Transverse colon (tissue), 4 donors: ENCODE measurements around the gene TLE6.

ENCODE experiments used
- EP300 ChIP-seq: sonication (generic); formaldehyde crosslinking; IDR thresholded peaks from one replicate; pipeline ENCODE4 v1.6.1; 2017; ENCODE audit warnings: antibody characterized with exemption, low read depth
- POLR2A ChIP-seq: fragments of 450-650 bp; IDR thresholded peaks from one replicate; pipeline ENCODE4 v1.6.1; 2016; ENCODE audit warnings: antibody characterized with exemption, mild to moderate bottlenecking, moderate library complexity
- POLR2AphosphoS5 ChIP-seq, 3 donors: sonication (generic); formaldehyde crosslinking; IDR thresholded peaks; one replicate each; pipeline ENCODE4 v1.6.1; 2016; ENCODE audit warnings: antibody characterized with exemption in 3 of 3
- TF ChIP-seq, protein P1 (sequence below), 5 experiments: fragments of 200-600 bp in 3 of 5; fragments of 450-650 bp in 2 of 5; sonication (generic) in 3 of 5; IDR thresholded peaks; 1 replicate in 2 of 5; 2 replicates in 3 of 5; pipeline ENCODE4 v1.5.1; 2016 to 2017; ENCODE audit warnings: antibody characterized with exemption in 5 of 5, inconsistent platforms in 3 of 5, mild to moderate bottlenecking in 2 of 5, moderate library complexity in 1 of 5

GRCh38 chr19:2989236-2989946 is 12.0 kb downstream of the TLE6 start:
- TF ChIP-seq EP300 = no peak
- TF ChIP-seq, protein P1, sequence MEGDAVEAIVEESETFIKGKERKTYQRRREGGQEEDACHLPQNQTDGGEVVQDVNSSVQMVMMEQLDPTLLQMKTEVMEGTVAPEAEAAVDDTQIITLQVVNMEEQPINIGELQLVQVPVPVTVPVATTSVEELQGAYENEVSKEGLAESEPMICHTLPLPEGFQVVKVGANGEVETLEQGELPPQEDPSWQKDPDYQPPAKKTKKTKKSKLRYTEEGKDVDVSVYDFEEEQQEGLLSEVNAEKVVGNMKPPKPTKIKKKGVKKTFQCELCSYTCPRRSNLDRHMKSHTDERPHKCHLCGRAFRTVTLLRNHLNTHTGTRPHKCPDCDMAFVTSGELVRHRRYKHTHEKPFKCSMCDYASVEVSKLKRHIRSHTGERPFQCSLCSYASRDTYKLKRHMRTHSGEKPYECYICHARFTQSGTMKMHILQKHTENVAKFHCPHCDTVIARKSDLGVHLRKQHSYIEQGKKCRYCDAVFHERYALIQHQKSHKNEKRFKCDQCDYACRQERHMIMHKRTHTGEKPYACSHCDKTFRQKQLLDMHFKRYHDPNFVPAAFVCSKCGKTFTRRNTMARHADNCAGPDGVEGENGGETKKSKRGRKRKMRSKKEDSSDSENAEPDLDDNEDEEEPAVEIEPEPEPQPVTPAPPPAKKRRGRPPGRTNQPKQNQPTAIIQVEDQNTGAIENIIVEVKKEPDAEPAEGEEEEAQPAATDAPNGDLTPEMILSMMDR (IDR thresholded peaks at IDR 0.05) = no peak
- no peak for TF ChIP-seq POLR2A
- no peak for TF ChIP-seq POLR2AphosphoS5 (IDR thresholded peaks at IDR 0.05)
